T-helper 1 cell treated with Interleukin-12 subunit alpha and Interleukin-12 subunit beta and Interleukin-4 antibody, amounts not matched to agents 30 ng/mL and 1 ng/mL, for 36 hours (primary cell): ENCODE results near the gene NF1. TPM values are rescaled to one million over a fixed set of nuclear protein-coding genes. Genes with fewer than 3 reads are reported as not detected.

Source experiments
- intact Hi-C: fragments of 100-400 bp; cut with micrococcal nuclease; formaldehyde crosslinking; loops from one replicate; pipeline ENCODE4 v1.15.1; 2024
- total RNA-seq: library from RNA; stranded (reverse); gene quantifications from 2 replicates; pipeline ENCODE4 v1.2.3, GENCODE V29; 2022

NF1 gene
- total RNA-seq, 1 donor from 2014 or later, result 24.0 TPM

DNA sequence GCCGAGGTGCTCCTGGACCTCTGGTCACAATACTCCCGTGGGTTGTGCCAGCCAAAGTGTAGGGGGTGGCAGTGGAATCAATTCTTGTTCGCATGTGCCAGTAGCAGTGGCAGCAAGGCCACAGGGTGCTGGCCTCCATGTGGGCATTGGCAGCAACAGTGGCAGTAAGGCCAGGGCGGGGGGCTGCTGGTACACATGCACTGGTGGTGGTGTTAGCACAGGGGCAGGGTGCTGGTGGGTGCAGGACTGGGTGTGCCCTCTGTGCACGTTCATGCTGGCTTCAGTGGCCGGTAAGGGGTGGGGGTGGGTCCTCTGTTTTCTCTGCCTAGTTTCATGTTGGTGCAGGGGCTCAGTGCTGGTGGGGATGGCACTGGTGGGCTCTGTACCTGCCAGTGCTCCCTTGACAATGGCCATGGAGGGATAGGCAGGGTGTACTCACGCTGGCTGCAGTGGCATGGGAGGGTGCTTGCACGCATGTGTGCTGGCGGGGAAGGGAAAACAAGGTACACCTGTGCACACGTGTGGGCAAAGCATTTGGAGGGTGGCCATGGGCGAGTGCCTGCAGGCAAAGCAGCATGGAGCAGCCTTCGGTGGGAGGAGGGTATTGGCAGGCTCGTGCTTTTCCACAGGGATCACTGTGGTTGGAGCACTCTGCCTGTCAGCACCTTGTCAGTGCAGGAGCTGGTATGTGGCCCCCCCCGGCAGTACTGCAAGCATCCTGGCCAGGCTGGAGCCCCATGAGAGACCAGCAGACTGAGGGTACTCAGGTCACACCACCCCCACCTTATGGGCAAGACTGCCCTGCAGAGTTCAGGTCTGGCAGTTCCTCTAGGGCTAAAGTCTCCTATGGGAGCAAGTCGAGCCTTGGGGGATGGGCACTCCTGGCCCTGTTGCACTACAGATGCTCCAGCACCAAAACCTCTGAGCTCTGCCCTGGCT is 35.8 kb downstream of the NF1 start:
- intact Hi-C loops, result no loop called here

DNA sequence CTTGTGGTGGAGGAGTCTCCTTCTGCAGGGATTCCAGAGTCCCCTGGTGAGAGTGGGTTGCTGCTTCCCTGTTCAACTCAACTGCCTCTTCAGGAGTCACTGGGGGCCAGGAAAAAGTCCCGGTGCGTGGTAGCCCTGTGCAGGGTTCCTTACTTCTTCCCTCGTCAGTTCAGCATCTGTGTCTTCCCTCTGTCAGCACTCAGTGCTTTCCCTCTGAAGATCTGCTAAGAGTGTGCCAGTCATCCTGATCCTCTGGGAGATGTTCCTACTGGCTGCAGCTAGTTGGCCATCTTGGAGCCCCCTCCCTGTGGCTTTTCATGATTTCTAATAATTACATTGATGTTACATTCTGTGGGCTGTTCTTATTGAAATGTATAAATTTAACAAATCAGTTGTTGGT is 36.5 kb downstream of the NF1 start:
- intact Hi-C loops, result no loop called here

DNA sequence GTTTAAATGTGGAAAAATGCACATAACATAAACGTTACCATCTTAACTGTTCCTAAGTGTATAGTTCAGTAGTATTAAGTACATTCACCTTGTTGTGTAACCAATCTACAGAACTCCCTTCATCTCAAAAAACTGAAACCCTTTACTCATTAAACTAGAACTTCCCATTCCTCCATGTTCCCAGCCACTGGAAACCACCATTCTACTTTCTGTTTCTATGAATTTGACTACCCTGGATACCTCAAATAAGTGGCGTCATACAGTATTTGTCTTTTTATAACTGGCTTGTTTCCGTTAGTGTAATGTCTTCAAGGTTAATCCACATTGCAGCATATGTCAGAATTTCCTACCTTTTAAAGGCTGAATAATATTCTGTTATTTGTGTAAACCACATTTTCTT is 38.2 kb downstream of the NF1 start:
- intact Hi-C loops, result no loop called here

DNA sequence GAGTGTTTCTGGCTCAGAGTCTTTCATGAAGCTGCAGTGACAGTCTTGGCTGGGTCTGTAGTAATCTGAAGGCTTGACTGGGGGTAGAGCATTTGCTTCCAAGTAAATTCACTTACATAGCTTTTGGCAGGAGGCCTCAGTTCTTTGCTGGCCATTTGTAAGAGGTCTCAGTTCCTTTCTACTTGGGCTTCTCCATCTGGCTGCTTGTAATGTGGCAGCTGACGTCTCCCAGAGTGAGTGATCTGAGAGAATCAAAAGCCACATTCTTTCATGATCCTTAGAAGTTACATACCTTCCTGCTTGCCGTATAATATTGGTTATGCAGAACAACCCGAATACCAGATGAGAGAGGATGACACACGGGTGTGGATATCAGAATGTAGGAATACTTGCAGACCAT is 39.8 kb downstream of the NF1 start:
- intact Hi-C loops, result no loop called here

DNA sequence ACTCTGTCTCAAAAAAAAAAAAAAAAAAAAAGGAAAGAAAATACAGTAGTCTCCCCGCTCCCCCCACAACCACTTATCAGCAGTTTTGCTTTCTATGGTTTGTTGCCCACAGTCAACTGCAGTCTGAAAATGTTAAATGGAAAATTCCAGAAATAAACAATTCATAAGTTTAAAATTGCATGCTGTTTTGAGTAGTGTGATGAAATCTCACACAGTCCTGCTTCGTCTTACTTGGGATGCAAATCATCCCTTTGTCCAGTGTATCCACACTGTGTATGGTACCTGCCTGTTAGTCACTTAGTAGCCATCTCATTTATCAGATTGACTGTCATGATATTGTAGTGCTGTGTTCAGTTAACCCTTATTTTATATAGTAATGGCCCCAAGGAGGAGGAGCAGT is 41.5 kb downstream of the NF1 start:
- intact Hi-C loops, result no loop called here

DNA sequence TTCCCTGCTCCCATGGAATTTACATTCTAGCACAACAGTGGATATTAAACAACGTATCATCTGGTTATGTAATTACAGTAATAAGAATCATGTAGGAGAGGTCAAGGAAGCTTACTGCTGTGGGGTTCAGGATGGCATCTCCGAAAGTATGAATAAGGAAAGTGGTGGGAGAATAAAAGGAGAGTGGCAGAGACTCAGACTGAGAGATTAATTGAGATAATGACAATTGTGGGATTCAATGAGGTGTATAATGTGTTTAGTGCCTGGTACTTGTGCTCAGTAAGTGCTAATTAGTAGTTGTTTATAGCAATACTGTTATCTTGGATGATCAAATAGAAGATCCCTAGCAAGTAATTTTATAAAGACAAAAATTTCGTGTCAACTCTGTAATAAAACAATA is 45.3 kb downstream of the NF1 start:
- intact Hi-C loops, result no loop called here

DNA sequence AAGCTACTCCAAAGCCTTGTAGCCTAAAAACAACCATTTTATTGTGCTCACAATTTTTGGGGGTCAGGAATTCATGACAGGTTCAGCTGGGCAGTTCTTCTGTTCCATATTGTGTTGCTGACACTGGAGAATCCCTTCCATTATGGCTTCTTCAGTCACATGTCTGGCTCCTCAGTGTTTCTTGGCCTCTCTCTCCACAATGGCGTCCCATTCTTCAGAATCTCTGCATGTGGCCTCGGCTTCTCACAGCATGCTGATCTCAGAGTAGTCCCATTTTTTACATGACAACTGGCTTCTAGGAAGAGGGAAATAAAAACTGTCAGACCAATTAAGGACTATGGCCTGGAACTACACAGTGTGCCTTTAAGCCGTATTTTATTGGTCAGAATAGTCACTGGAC is 49.7 kb downstream of the NF1 start:
- intact Hi-C loops, result no loop called here

DNA sequence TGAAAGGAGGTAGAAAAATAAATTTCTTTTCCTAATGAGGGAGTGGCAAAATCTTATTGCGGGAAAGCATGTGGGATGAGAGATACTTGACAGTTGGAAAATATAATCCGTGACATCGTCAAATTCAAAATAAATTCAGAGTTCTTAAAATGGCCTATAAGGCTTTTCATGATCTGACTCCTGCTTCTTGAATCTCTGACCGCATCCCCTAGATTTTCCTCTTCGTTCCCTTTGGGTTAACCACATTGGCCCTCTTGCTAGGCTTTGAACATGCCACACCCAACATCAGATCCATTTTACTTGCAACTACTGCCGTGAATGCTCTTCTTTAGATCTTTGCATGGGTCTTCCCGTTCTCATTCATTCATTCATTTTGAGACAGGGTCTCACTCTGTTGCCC is 50.1 kb downstream of the NF1 start:
- intact Hi-C loops, result no loop called here

DNA sequence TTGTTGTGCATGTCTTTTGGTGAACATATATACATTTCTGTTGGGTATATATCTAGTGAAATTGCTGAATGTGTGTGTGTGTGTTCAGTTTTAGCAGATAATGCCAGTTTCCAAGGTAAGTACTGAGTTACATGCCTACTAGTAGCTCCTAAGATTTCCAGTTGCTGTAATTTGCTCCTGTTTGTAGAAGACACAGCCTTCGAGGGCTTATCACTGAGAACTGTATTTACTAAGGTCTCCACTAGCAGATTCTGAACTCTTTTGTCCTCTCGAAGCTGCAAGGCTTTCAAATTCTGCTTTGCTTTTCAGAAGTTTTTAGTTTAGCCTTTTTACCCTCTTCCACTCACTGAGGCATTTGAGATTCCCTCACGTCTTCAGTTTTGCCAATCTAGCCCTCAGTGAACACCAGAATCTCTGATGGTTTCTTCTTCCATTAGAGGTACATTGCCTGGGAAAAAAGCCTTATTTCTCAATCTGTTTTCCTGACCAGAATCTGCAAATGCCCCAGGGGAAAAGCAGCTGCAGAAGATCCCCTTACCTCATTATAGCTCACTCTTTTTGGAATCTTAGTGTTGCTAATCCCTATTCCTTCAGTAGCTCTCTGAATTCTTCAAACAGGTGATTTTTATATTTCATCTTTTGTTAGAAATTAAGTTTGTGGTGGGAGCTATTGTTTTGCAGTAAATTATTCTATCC is 52.9 kb downstream of the NF1 start:
- intact Hi-C loops, result no loop called here

DNA sequence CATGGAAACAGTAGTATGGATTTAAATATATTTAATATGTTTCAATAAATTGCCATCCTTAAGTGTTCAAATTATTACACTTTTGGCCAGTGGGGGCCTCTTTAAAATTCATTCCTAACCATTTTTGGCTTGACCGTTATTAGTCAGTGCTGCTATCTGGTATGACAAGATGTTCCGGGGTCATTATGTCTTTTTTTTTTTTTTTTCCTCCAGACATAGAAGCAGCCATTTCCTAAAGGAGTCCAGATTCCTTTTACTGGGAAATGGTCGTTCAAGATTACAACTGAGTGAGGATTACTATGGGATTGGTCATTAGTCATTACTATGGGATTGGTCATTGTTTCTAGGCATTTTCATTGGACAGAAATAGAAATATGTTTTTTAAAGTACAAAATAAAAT is 53.4 kb downstream of the NF1 start:
- intact Hi-C loops, result no loop called here

DNA sequence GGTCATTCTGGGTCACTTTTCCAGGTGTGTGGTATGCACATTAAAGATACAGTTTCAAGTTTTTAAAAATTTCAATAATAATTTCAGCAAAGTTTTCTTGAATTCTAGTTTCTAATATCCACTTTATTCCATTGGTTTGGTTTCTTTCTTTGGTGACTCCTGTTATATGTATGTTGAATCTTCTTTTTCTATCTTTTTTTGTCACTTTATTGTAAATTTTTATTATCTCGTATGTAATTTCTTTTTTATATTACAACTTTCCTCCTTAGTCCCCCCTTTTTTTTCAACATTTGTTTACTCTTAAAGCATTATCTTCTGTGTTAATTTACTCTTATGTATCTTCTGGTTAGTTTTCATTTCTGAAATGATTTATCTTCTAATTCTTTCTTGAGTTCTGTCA is 57.5 kb downstream of the NF1 start:
- intact Hi-C loops, result no loop called here

DNA sequence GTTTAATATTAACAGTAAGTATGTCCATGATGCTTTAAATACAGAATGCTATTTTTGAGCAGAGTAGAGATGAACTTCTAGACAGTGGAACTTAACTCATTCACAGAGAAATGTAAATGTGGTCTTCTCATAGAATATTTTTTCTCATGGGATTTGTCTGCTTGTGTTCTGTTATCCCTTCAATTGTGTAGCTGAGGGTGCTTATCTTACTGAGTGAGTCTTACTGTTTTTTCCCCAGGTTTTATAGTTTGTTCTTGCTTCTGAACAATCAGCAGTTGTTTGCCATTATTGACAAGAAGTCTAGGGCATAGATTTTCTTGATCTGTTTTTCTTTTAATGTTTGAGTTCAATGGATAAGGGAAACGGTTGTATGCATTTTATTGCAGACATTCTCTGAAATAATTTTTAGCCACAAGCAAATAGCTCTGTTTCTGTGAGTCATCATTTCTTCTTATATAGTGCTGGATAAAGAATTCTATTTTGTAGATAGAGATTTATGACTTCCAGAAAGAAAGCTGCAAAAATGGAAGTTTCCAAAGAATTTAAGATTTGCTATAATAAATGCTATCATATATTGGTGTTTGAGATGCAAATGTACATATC is 60.5 kb downstream of the NF1 start:
- intact Hi-C loops, result loop anchor here (5.0 kb wide), 1 partner anchor 157 kb away; the partner anchor contains the start of gene EVI2B

DNA sequence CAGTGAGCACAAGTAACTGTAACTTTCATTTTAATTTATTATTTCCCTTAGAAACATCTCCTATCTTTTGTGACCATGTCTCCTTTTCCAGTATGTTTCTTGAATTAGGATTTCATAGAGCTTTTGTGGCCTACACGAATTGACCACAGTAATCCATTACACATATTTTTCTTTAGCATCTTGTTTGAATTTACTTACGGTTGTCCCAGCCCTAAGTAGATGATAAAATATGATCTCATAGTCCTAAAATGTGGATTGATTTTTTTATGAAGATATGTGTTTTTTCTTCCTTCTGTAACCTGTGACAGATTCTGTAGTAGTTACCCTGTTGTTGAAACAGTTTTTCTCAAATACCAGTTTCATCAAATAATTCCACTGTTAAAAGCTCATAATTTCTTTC is 61.5 kb downstream of the NF1 start:
- intact Hi-C loops, result loop anchor here (5.0 kb wide), 1 partner anchor 156 kb away; the partner anchor contains the start of gene EVI2B

DNA sequence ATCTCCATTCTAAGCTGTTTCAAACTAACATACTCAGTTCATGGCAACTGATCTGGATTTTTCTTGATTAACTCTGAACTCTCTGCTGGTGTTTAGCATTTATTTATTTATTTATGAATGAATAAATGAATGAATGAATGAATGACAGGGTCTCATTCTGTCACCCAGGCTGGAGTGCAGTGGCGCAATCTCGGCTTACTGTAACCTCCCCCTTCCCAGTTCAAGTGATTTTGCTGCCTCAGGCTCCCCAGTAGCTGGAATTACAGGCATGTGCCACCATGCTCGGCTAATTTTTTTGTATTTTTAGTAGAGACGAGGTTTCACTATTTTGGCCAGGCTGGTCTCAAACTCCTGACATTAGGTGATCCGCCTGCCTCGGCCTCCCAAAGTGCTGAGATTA is 62.1 kb downstream of the NF1 start:
- intact Hi-C loops, result loop anchor here (5.0 kb wide), 1 partner anchor 155 kb away; the partner anchor contains the start of gene EVI2B

DNA sequence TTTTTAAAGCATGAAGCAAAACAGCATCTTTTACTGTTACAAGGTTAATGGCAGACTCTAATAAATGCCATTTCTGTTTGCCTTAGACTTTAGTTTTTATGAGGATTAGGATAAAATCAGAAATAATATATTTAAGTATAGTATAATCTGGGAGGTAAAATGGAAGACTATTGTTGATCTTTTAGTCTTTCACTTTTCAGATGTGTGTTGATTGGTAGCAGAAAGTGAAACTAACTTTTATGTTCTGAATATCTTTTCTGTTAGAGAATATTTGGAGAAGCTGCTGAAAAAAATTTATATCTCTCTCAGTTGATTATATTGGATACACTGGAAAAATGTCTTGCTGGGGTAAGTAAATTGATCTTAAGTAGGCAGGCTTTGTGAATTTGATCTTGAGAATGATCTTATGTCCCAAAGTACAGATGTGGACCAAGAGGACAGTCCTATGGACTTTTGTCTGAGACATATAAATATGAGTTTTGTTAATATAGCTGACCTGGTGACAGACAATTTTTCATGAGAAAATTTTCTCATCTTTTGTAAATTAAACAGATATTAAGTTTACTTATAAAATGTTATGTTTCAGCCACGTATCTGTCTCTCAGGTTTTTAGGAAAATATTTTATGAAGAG is 64.1 kb downstream of the NF1 start:
- intact Hi-C loops, result loop anchor here (1.0 to 5.0 kb wide), 2 partner anchors 65 to 153 kb away; partner anchors contain the start of genes EVI2B and NF1

DNA sequence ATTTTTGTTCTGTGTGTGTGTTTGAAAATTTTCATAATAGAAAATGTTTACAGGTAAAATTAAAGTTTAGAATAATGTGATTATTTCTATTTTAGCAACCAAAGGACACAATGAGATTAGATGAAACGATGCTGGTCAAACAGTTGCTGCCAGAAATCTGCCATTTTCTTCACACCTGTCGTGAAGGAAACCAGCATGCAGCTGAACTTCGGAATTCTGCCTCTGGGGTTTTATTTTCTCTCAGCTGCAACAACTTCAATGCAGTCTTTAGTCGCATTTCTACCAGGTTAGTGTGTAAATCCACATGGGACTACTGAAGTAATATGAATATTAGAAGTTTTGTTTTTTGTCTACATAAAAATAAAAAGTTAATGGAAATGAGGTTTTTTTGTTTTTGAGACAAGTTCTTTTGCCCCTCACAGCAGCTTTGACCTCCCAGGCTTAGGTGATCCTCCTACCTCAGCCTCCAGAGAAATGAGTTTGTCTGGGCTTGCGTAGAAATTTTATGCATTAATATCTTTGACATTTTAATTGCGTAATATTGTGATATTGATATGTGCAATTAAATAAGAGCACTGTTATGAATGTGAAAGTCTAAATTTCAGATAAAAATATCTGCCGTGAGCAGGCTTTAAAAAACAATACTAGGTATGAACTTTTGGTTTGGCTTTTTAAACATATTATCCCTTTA is 68.5 kb downstream of the NF1 start:
- intact Hi-C loops, result no loop called here

DNA sequence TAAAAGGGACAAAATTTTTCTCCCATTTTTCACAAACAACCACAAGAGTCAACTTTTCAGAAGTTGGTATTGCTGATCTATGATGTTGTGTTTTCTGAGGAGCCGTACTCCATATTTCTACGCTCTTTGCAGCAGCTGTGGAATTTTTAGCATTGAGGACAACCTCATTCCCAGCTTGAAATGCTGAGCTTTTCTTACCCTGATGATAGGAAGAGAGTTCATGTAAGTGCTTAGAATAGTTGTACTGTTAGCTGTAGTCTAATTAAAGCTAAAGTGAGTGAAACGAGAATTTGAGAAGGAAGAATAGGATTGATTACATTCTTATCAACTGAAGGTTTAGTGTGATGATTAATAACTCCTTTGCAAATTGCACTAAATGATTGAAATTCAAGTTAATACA is 72.3 kb downstream of the NF1 start:
- intact Hi-C loops, result no loop called here

DNA sequence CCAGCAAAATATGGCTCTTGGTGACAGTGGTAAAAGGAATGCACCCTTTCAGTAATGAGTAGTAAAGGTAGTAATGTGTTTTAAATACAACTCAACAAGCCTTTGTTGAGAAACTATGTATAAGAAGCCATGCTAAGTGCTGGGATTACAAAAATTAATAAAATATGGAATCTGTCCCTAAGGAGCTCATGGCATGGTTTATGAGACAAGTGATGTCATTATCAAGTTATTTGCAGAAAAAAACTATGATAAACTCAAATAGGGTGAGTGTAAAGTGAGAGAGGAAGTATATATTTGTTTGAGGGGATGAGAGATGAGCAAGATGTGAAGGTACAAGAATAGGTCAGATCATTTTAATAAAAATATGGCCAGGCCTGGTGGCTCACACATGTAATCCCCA is 76.9 kb downstream of the NF1 start:
- intact Hi-C loops, result no loop called here

DNA sequence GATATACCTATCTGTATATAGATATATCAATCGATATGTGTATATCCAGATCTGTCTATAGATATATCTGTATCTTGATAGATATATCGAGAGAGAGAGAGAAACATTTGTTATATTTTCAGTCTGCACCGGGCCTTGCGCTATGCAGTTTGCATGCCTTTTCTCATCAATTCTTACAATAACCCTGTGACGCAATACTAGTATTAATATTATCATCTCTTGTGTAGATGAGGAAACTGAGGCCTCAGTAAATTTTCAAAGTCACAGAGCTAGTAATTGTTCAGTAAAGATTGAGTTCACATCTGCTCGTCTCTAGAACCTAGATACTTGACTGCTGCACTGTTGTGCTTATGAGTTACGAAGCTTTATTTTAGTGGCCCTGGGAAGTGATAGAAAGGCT is 77.6 kb downstream of the NF1 start:
- intact Hi-C loops, result no loop called here

DNA sequence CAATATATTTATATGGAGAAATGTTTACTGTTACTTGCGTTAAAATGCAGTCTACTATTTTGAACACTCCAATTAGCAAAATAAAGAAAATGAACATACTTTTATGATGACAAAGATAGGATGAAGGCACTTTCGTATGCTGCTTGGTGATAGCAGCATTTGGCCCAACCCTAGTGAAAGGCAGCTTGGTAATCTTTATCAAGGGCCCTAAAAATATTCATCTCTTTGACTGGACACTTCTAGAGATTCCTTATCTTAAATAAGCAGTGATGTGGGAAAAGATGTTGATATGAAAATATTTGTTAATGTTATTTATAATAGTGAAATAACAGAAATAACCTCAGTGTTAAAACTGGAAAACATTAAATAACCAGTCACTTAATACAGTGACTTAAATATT is 79.4 kb downstream of the NF1 start:
- intact Hi-C loops, result no loop called here

DNA sequence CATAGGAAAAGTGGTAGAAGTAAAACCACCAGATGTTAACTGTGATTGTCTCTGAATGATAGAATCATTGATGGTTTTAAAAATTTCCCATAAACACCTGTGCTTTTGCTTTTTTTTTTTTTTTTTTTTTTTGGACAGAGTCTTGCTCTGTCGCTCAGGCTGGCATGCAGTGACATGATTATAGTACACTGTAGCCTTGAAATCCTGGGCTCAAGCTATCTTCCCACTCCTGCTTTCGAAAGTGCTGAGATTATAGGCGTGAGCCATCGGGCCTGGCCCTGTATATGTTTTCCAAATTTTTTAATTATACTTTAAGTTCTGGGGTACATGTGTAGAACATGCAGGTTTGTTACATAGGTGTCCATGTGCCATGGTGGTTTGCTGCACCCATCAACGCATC is 80.5 kb downstream of the NF1 start:
- intact Hi-C loops, result no loop called here
